ENCODE results near the gene SLC1A2.

The SLC1A2 gene

DNA sequence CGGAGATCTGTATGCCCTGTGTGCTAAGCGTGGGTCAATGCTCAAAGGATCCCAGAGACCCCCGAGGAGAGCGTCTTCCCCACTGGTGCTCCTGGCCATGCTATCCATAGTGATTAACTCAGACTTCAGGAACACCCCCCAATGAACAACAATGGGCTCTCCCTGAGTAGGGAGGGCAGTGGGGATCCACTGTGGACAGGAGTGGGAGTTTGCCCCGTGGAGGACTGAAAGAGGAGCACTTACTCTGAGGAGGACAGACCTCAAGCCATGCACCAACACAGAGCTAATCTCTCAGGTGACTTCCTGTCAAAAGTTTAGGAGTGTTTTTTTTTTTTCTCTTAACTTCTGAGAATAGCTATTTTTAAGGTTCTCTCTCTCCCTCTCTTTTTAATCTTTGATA is 24.4 kb downstream of the SLC1A2 start:
- Histone ChIP-seq H4K20me1 (ENCODE audit: insufficient read depth, low read length, poor library complexity, severe bottlenecking) (no peaks in the 10 kb centered on the region), H3K9ac (ENCODE audit: low read depth, low read length, poor library complexity, severe bottlenecking) (no peak overlapping the region), H3K9me2 (replicated peaks; ENCODE audit: low read depth, low read length) (no peaks in the 10 kb centered on the region), H2AFZ (ENCODE audit: low read length) (no peak overlapping the region), H3K4me3 (ENCODE audit: low read length, poor library complexity, severe bottlenecking) (no peak overlapping the region), H3K79me2 (ENCODE audit: insufficient read depth, low read length) (no peaks in the 10 kb centered on the region), H3K9me3 (ENCODE audit: insufficient read depth, low read depth, low read length) (no peaks in the 10 kb centered on the region), H3K4me1 (ENCODE audit: insufficient read depth, low read length, poor library complexity, severe bottlenecking) (no peaks in the 10 kb centered on the region), H3F3A (ENCODE audit: low read depth) (no peaks in the 10 kb centered on the region), H3K27me3 (ENCODE audit: insufficient read depth, low read length, poor library complexity, severe bottlenecking) (no peaks in the 10 kb centered on the region), H3K36me3 (ENCODE audit: insufficient read depth, low read length) (no peaks in the 10 kb centered on the region), H3K4me2 (ENCODE audit: low read depth, low read length, poor library complexity, severe bottlenecking) (no peak overlapping the region)
- no peak for TF ChIP-seq EZH2phosphoT487 (IDR thresholded peaks at IDR 0.05; ENCODE audit: borderline replicate concordance)
- TF ChIP-seq, protein P1, sequence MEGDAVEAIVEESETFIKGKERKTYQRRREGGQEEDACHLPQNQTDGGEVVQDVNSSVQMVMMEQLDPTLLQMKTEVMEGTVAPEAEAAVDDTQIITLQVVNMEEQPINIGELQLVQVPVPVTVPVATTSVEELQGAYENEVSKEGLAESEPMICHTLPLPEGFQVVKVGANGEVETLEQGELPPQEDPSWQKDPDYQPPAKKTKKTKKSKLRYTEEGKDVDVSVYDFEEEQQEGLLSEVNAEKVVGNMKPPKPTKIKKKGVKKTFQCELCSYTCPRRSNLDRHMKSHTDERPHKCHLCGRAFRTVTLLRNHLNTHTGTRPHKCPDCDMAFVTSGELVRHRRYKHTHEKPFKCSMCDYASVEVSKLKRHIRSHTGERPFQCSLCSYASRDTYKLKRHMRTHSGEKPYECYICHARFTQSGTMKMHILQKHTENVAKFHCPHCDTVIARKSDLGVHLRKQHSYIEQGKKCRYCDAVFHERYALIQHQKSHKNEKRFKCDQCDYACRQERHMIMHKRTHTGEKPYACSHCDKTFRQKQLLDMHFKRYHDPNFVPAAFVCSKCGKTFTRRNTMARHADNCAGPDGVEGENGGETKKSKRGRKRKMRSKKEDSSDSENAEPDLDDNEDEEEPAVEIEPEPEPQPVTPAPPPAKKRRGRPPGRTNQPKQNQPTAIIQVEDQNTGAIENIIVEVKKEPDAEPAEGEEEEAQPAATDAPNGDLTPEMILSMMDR (conservative IDR thresholded peaks at IDR 0.05; ENCODE audit: low read length), result no peak

DNA sequence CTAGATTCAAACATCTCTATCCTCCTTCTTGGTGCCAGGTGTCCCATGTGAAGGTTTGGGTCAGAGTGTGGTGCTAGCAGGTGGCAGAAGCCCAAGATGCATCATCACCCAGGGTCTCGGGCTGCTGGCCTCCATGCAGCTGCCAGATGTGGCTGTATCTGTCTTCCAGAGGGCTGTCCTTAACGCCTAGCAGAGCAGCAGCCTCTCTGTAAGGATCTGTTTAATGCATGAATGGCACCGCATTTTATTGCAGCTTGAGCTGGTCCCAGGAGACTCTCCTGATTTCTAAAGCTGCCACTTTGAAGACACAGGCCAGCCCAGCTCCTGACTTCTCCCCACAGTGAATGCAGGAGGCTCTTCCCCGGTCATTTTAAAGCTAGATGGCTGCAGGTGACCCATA is 26.3 kb downstream of the SLC1A2 start:
- no peak for TF ChIP-seq EZH2phosphoT487 (IDR thresholded peaks at IDR 0.05; ENCODE audit: borderline replicate concordance)
- TF ChIP-seq, protein P1 (conservative IDR thresholded peaks at IDR 0.05; ENCODE audit: low read length), result no peak
- Histone ChIP-seq H2AFZ (ENCODE audit: low read length) (no peak overlapping the region), H3F3A (ENCODE audit: low read depth) (no peaks in the 10 kb centered on the region), H3K79me2 (ENCODE audit: insufficient read depth, low read length) (no peaks in the 10 kb centered on the region), H3K9me3 (ENCODE audit: insufficient read depth, low read depth, low read length) (no peaks in the 10 kb centered on the region), H3K27me3 (ENCODE audit: insufficient read depth, low read length, poor library complexity, severe bottlenecking) (no peaks in the 10 kb centered on the region), H3K36me3 (ENCODE audit: insufficient read depth, low read length) (no peaks in the 10 kb centered on the region), H3K9ac (ENCODE audit: low read depth, low read length, poor library complexity, severe bottlenecking) (no peak overlapping the region), H3K9me2 (replicated peaks; ENCODE audit: low read depth, low read length) (no peaks in the 10 kb centered on the region), H3K4me1 (ENCODE audit: insufficient read depth, low read length, poor library complexity, severe bottlenecking) (no peaks in the 10 kb centered on the region), H4K20me1 (ENCODE audit: insufficient read depth, low read length, poor library complexity, severe bottlenecking) (no peaks in the 10 kb centered on the region), H3K4me2 (ENCODE audit: low read depth, low read length, poor library complexity, severe bottlenecking) (no peak overlapping the region), H3K4me3 (ENCODE audit: low read length, poor library complexity, severe bottlenecking) (no peak overlapping the region)

DNA sequence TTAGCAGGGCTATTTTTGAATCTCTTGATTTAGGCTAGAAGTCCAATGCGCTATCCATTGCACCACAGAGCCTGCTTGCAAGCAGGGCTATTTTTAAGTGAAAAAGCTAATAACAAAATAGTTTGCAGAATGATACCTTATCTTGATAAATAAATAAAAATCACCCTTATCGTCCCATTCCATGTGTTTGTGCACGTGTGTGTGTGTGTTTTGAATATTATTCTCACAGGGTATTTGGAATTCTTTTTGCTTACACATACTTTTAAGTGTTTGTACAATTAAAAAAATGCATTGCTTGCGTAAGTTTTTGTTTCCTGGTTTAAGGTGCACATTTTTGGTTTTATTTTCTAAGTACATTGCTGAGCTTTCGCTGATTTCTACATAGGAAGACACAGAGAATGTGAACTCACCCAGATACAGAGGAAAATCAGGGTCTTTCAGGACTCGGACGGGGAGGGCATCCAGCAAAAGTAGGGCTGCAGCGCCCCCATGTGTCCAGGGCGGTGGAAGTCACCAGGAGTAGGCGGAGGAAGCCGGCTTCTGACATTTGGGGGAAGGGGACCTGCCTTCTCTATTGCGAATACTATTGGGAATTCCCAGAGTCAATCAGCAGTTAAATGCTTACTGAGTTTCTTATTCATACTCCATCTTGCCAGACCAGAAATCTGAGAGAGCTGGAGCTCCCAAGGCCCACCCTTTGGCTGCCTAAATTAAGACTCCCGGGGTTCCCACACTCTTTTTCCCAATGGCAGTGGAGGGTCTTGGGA is 27.3 kb downstream of the SLC1A2 start:
- Histone ChIP-seq H3K27me3 (ENCODE audit: insufficient read depth, low read length, poor library complexity, severe bottlenecking) (no peaks in the 10 kb centered on the region), H3K9me3 (ENCODE audit: insufficient read depth, low read depth, low read length) (no peaks in the 10 kb centered on the region), H3K9ac (ENCODE audit: low read depth, low read length, poor library complexity, severe bottlenecking) (no peak overlapping the region), H3K9me2 (replicated peaks; ENCODE audit: low read depth, low read length) (no peaks in the 10 kb centered on the region), H3K4me2 (ENCODE audit: low read depth, low read length, poor library complexity, severe bottlenecking) (no peak overlapping the region), H3K79me2 (ENCODE audit: insufficient read depth, low read length) (no peaks in the 10 kb centered on the region), H3K4me1 (ENCODE audit: insufficient read depth, low read length, poor library complexity, severe bottlenecking) (no peaks in the 10 kb centered on the region), H2AFZ (ENCODE audit: low read length) (no peak overlapping the region), H3K4me3 (ENCODE audit: low read length, poor library complexity, severe bottlenecking) (no peak overlapping the region), H3K36me3 (ENCODE audit: insufficient read depth, low read length) (no peaks in the 10 kb centered on the region), H4K20me1 (ENCODE audit: insufficient read depth, low read length, poor library complexity, severe bottlenecking) (no peaks in the 10 kb centered on the region), H3F3A (ENCODE audit: low read depth) (no peaks in the 10 kb centered on the region)
- TF ChIP-seq, protein P1 (conservative IDR thresholded peaks at IDR 0.05; ENCODE audit: low read length), result peak; percentile 97
- TF ChIP-seq EZH2phosphoT487 (IDR thresholded peaks at IDR 0.05; ENCODE audit: borderline replicate concordance), result no peak

Measured in Loucy (cell line).